Keratinocyte (primary cell): ENCODE results near the gene THTPA.

Source experiments
- EZH2 ChIP-seq: IDR thresholded peaks from one replicate; pipeline ENCODE4 v1.6.1; 2012; ENCODE audit warnings: inconsistent platforms, mild to moderate bottlenecking, low read length, moderate library complexity
- TF ChIP-seq, protein P1 (sequence below), 3 experiments: IDR thresholded peaks in 1 of 3; conservative IDR thresholded peaks in 1 of 3; optimal IDR thresholded peaks in 1 of 3; 2 replicates in 2 of 3; 3 replicates in 1 of 3; pipeline versions ENCODE3 to v1.5.1; 2011; ENCODE audit warnings: low read length in 3 of 3, mild to moderate bottlenecking in 3 of 3, moderate library complexity in 2 of 3, control low read depth in 1 of 3, inconsistent platforms in 1 of 3; ENCODE audit not compliant: insufficient read depth in 2 of 3; ENCODE audit errors: extremely low read depth in 1 of 3

- TF ChIP-seq, protein P1, sequence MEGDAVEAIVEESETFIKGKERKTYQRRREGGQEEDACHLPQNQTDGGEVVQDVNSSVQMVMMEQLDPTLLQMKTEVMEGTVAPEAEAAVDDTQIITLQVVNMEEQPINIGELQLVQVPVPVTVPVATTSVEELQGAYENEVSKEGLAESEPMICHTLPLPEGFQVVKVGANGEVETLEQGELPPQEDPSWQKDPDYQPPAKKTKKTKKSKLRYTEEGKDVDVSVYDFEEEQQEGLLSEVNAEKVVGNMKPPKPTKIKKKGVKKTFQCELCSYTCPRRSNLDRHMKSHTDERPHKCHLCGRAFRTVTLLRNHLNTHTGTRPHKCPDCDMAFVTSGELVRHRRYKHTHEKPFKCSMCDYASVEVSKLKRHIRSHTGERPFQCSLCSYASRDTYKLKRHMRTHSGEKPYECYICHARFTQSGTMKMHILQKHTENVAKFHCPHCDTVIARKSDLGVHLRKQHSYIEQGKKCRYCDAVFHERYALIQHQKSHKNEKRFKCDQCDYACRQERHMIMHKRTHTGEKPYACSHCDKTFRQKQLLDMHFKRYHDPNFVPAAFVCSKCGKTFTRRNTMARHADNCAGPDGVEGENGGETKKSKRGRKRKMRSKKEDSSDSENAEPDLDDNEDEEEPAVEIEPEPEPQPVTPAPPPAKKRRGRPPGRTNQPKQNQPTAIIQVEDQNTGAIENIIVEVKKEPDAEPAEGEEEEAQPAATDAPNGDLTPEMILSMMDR (optimal IDR thresholded peaks at IDR 0.05 in 1 of 3, IDR thresholded peaks at IDR 0.05 in 1 of 3, conservative IDR thresholded peaks at IDR 0.05 in 1 of 3; ENCODE audit: extremely low read depth in 1 of 3, insufficient read depth in 2 of 3, low read length in 3 of 3) = no peak
- no peak for TF ChIP-seq EZH2
Measured at GRCh38 chr14:23529016-23529415, 27.1 kb upstream of the THTPA start.
